ENCODE measurements around the gene CDK14. TPM values are rescaled to one million over a fixed set of nuclear protein-coding genes. Genes with fewer than 3 reads are reported as not detected.

Gene CDK14
- total and polyA plus RNA-seq, 10 of the 15 experiments (the other 5 are each of a cell fraction or from before 2014, with no cell fraction given): 6.5 to 61.3 (median 24.2) TPM

DNA sequence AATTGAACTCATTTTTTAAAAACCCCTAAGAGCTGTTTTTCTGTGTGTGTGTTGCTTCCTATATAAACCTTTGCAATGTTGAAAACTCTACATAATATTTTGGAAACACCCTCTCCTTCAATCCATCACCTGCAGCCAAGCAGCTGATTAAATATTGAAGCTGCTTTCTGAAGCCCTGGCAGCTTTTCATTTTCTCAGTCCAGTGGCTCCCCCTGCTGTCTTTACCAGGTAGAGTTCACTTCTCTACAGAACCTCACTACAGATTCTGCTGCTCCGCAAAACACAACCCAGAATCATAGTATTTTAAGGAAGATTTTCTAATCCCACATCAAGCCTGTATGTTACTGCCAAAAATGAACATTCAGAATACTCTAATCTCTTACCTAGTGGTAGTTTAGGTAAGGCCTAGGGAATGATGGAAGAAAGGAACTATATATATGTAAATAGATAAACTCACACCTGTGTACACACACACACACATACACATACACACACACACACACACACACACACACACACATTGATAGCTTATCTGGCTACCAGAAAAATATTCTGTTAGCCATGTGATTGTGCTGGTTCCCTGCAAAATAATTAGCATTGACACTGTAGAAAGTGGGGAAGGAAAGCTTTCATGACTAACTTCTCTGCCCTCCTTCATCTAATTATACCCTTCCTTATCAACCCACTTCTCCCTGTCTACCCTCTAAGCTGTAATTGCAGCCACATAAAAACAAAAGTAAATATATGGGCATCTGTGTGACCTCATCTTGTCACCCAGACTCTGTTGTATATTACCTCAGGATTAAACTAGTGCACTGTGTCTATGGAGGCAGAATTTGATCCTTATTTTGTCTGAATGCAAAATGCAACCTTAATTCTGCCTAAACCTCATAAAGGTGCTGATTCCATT is 438.6 kb downstream of the CDK14 start:
- FAIRE-seq: peak; percentile 35
- in situ Hi-C loops (cut with MboI): loop anchor here (5.0 kb wide), 1 partner anchor 577 kb away; no protein-coding TSS in a partner anchor
- intact Hi-C loops (cut with micrococcal nuclease; ENCODE audit: unreplicated experiment): loop anchor here (1.0 to 10.0 kb wide), 8 partner anchors 102 to 579 kb away; partner anchors contain the start of gene CDK14
- H2AFZ ChIP-seq (ENCODE audit: control insufficient read depth, low read depth, low read length): no peak overlapping the region
- ChIA-PET SMC1A (ENCODE audit: uncharacterized antibody, unreplicated experiment) (interaction anchor here (0.5 to 9.6 kb wide), 49 partner anchors 10 to 582 kb away, joined by 3 to 176 read pairs (median 4); no protein-coding TSS in a partner anchor), CTCF (interaction anchor here (0.6 to 7.9 kb wide), 57 partner anchors 9 to 582 kb away, joined by 3 to 271 read pairs (median 4); no protein-coding TSS in a partner anchor), RAD21 (ENCODE audit: unreplicated experiment) (interaction anchor here (0.6 to 7.4 kb wide), 32 partner anchors 9 to 581 kb away, joined by 3 to 132 read pairs (median 4); no protein-coding TSS in a partner anchor), POLR2A (interaction anchor here (0.6 to 1.0 kb wide), 2 partner anchors 86 to 325 kb away, joined by 4 to 6 read pairs; no protein-coding TSS in a partner anchor)
- no peak for DNase-seq (ENCODE audit: low read depth, low spot score)
- no peaks in the 10 kb centered on the region for H3K27me3 ChIP-seq (replicated peaks in 1 of 2; ENCODE audit: control insufficient read depth in 2 of 2, insufficient read depth in 2 of 2, low read length in 1 of 2)
- H3K27ac ChIP-seq (ENCODE audit: control insufficient read depth, insufficient read depth): no peak overlapping the region
- H3K4me2 ChIP-seq (ENCODE audit: control insufficient read depth, insufficient read depth): no peak overlapping the region
- H4K20me1 ChIP-seq (ENCODE audit: control insufficient read depth, insufficient read depth): no peaks in the 10 kb centered on the region
- WGBS (ENCODE audit: insufficient coverage, insufficient replicate concordance, low lambda C conversion rate, missing lambda C conversion rate): 96% methylated on average over 1 of the region's 1 CpG
- BruUV-seq (replicated peaks): no TSS peak
- peak; percentile 89 for ATAC-seq
- no peaks in the 10 kb centered on the region for H3K9me3 ChIP-seq (replicated peaks; ENCODE audit: control insufficient read depth, insufficient read depth, low read length)
- H3K79me2 ChIP-seq (ENCODE audit: control insufficient read depth, insufficient read depth, low read length): no peaks in the 10 kb centered on the region
- no peaks in the 10 kb centered on the region for H3K4me1 ChIP-seq (ENCODE audit: control insufficient read depth, insufficient read depth, low read length)
- H3K4me3 ChIP-seq: no peak overlapping the region
- H3K9ac ChIP-seq (ENCODE audit: control insufficient read depth, insufficient read depth, low read length): no peak overlapping the region
- no peaks in the 10 kb centered on the region for H3K36me3 ChIP-seq (ENCODE audit: control insufficient read depth in 2 of 2, insufficient read depth in 2 of 2, low read length in 1 of 2)
- TF ChIP-seq NKRF (conservative IDR thresholded peaks at IDR 0.05) (no peak), CTCF (IDR thresholded peaks at IDR 0.05 in 2 of 3, conservative IDR thresholded peaks at IDR 0.05 in 1 of 3; ENCODE audit: control insufficient read depth in 2 of 3, extremely low read depth in 1 of 3, insufficient read depth in 1 of 3, low read depth in 3 of 3, low read length in 3 of 3) (peak; percentile 64 to 78 (median 65)), STAT3 (IDR thresholded peaks at IDR 0.05; ENCODE audit: low read depth, low read length) (no peak), SREBF1 (IDR thresholded peaks at IDR 0.05; ENCODE audit: low read length) (no peak), NFXL1 (IDR thresholded peaks at IDR 0.05; ENCODE audit: borderline replicate concordance) (no peak), PBX3 (IDR thresholded peaks at IDR 0.05; ENCODE audit: insufficient replicate concordance, low read depth, low read length) (no peak), ZNF384 (IDR thresholded peaks at IDR 0.05; ENCODE audit: borderline replicate concordance, low read depth, low read length) (no peak), NR2F1 (conservative IDR thresholded peaks at IDR 0.05) (no peak), ZNF24 (IDR thresholded peaks at IDR 0.05) (no peak), ESRRA (IDR thresholded peaks at IDR 0.05; ENCODE audit: low read length) (no peak), PML (IDR thresholded peaks at IDR 0.05; ENCODE audit: low read length) (no peak), SMARCA5 (IDR thresholded peaks at IDR 0.05) (peak; percentile 20; the same call in 1 of the 2 replicates), RFX5 (IDR thresholded peaks at IDR 0.05; ENCODE audit: low read depth, low read length) (no peak), SMC3 (IDR thresholded peaks at IDR 0.05; ENCODE audit: borderline replicate concordance, low read length) (peak; percentile 85; the same call in 1 of the 2 replicates)
- TF ChIP-seq, protein P1, sequence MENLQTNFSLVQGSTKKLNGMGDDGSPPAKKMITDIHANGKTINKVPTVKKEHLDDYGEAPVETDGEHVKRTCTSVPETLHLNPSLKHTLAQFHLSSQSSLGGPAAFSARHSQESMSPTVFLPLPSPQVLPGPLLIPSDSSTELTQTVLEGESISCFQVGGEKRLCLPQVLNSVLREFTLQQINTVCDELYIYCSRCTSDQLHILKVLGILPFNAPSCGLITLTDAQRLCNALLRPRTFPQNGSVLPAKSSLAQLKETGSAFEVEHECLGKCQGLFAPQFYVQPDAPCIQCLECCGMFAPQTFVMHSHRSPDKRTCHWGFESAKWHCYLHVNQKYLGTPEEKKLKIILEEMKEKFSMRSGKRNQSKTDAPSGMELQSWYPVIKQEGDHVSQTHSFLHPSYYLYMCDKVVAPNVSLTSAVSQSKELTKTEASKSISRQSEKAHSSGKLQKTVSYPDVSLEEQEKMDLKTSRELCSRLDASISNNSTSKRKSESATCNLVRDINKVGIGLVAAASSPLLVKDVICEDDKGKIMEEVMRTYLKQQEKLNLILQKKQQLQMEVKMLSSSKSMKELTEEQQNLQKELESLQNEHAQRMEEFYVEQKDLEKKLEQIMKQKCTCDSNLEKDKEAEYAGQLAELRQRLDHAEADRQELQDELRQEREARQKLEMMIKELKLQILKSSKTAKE (IDR thresholded peaks at IDR 0.05; ENCODE audit: low read depth, poor library complexity, severe bottlenecking): peak; percentile 29

All from GM12878 (cell line).